ENCODE results near the gene PRKAR1B. TPM values are rescaled to one million over a fixed set of nuclear protein-coding genes. Genes with fewer than 3 reads are reported as not detected.
A peak's percentile ranks its signal among the peaks of the same experiment; 100 is the strongest.

PRKAR1B gene
- polyA plus RNA-seq, 6 donors from 2014 or later, result 2.9 to 5.9 (median 4.2) TPM

GRCh38 chr7:511476-512145, 215.5 kb downstream of the PRKAR1B start:
- H3K4me3 Mint-ChIP-seq, result no peak overlapping the region

DNA sequence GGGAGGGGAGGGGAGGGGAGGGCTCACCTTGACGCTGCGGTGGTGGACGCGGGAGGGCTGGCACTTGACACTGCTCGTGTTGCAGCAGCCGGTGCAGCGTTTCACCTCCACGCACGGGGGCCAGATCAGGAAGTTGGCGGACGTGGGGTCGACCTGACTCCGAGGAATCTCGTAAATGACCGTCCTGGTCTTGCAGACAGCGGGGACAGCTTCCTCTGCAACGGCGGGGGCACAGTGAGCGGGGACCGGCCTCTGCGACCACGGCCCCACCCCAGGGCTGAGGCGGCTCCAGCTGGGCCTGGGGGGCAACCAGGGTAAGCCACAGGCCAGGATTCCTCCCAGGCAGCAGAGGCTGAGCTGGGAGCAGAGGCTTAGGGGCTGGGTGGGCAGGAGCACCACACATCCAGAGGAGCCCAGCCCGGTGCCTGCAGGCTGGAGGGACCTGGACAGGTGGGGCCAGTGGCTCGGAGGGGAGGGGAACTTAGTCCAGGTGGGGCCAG, 216.2 kb downstream of the PRKAR1B start:
- H3K27ac Mint-ChIP-seq, result no peak overlapping the region
- ATAC-seq (ENCODE audit: low read depth in 2 of 2) (no peak), DNase-seq (no peak)
- peaks cover 0 to 8% (median 0%) of the 10 kb centered on the region in 3 donors for H3K27me3 Mint-ChIP-seq
- peaks cover 0 to 3% (median 0%) of the 10 kb centered on the region in 3 donors for H3K4me1 Mint-ChIP-seq
- H3K36me3 Mint-ChIP-seq, result no peaks in the 10 kb centered on the region
- H3K9me3 Mint-ChIP-seq, result no peaks in the 10 kb centered on the region
- H3K4me3 Mint-ChIP-seq, result no peak overlapping the region

More at GRCh38 chr7:511476-512145, 215.5 kb downstream of the PRKAR1B start:
- H3K4me1 Mint-ChIP-seq, result peaks cover 0 to 3% (median 0%) of the 10 kb centered on the region in 3 donors
- peaks cover 0 to 14% (median 7%) of the 10 kb centered on the region in 3 donors for H3K27me3 Mint-ChIP-seq
- H3K36me3 Mint-ChIP-seq, result no peaks in the 10 kb centered on the region
- no peak overlapping the region for H3K27ac Mint-ChIP-seq
- no peak for DNase-seq
- ATAC-seq (ENCODE audit: low read depth in 2 of 2), result no peak
- no peaks in the 10 kb centered on the region for H3K9me3 Mint-ChIP-seq

GRCh38 chr7:510131-510481, 217.0 kb downstream of the PRKAR1B start:
- no peak for DNase-seq
- no peaks in the 10 kb centered on the region for H3K36me3 Mint-ChIP-seq
- H3K27ac Mint-ChIP-seq, result no peak overlapping the region
- H3K27me3 Mint-ChIP-seq, result peaks cover 0 to 7% (median 0%) of the 10 kb centered on the region in 3 donors
- no peaks in the 10 kb centered on the region for H3K4me1 Mint-ChIP-seq
- H3K4me3 Mint-ChIP-seq, result no peak overlapping the region
- H3K9me3 Mint-ChIP-seq, result no peaks in the 10 kb centered on the region
- no peak for ATAC-seq (ENCODE audit: low read depth in 2 of 2)

DNA sequence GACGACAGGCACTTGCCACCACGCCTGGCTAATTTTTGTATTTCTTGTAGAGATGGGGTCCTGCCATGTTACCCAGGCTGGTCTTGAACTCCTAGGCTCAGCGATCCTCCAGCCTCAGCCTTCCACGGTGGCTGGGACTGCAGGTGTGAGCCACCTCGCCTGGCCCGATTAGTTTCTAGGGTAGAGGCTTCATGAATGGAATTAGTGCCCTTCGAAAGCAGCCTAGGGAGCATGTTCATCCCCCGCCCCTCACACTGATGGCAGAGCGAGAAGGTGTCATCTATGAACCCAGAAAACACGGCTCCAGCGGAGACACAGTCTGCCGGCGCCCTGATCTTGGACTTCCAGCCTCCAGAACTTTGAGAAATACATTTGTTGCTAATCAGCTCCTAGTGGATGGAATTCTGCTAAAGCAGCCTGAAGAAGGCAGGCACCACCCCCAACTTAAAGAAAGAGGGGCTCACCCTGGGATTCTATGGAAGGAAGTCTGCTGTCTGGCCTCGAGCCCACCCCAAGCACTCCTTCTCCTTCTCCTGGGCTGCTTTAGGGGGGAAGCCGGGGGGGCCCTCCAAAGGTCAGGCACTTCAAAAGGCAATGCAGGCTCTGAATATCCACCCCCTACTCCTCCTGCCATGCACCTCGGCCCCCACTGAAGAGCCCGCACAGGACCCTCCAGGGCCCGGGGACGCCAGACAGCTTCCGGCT, 217.5 kb downstream of the PRKAR1B start:
- Mint-ChIP-seq H3K4me3 (no peak overlapping the region), H3K36me3 (no peaks in the 10 kb centered on the region), H3K9me3 (no peaks in the 10 kb centered on the region), H3K4me1 (no peaks in the 10 kb centered on the region), H3K27ac (peak overlapping the region in 1 of 6 donors; percentile 56), H3K27me3 (peaks cover 0 to 7% (median 0%) of the 10 kb centered on the region in 3 donors)
- no peak for DNase-seq
- no peak for ATAC-seq (ENCODE audit: low read depth in 2 of 2)

DNA sequence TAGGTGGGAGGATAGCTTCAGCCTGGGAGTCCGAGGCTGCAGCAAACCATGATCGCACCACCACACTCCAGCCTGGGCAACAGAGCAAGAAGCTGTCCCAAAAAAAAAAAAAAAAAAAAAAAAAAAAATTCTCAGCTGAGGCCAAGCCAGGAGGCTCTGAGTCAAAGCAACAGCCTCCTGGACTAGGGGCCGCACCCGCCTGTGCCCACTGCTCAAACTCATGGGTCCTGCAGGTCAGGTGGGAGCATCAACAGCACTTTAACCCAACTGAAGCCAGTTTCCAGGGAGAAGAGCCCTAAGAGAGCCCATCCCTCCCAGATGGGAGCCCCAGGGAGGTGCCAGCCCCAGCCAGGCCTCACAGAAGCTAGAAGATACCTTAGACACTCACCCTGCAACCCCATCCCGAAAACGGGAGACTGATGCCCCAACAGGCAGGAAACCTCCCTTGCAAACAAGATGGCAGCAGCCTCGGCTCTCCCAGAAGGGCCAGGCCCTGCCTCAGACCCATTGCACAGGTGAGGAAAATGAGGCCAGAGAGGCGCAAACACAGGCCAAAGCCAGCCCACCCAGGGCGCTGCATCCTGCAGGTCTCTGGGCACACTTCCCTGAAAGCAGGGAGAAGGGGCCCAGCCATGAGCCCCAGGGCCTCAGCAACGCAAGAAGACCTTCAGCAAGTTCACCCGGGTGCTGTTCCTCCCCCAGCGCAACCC, 218.5 kb downstream of the PRKAR1B start:
- H3K36me3 Mint-ChIP-seq, result no peaks in the 10 kb centered on the region
- ATAC-seq (ENCODE audit: low read depth in 2 of 2) (no peak), DNase-seq (no peak)
- no peak overlapping the region for H3K27ac Mint-ChIP-seq
- no peaks in the 10 kb centered on the region for H3K9me3 Mint-ChIP-seq
- H3K27me3 Mint-ChIP-seq, result peaks cover 0 to 2% (median 0%) of the 10 kb centered on the region in 3 donors
- H3K4me3 Mint-ChIP-seq, result no peak overlapping the region
- H3K4me1 Mint-ChIP-seq, result no peaks in the 10 kb centered on the region

DNA sequence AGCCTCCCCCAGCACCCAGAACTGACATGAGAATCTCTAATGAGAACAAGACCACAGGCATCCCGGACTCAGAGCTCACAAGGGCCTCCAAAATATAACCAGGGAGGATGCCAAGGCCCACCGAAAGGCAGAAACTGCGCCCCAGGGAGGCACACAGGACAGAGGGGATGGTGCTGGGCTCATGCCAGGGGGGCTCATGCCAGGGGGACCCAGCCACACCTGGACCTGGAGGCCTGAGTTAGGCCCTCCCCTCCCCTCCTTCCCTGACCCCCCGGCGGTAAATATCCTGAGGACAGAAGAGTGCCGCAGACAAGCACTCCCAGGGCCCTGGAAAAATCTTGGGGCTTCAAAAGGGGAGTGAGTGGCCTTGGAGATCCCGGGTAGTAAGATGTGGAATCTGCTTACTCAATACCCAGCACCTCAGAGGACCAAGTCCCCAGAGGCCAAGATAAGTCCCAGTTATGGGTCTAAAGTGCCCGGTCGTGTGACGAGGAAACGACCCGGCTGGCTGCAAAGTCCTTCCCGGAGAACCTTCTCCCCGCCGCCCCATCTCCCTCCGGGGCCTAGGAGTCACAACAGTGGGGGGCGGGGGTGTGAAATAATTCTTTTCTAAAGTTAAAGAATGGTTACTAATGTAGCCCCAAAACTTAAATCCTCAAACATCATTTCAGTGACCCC, 219.3 kb downstream of the PRKAR1B start:
- peaks cover 0 to 4% (median 0%) of the 10 kb centered on the region in 3 donors for H3K4me1 Mint-ChIP-seq
- no peak overlapping the region for H3K27ac Mint-ChIP-seq

GRCh38 chr7:506921-507622, 220.0 kb downstream of the PRKAR1B start:
- no peaks in the 10 kb centered on the region for H3K27me3 Mint-ChIP-seq
- DNase-seq (no peak), ATAC-seq (ENCODE audit: low read depth in 2 of 2) (no peak)
- H3K36me3 Mint-ChIP-seq, result no peaks in the 10 kb centered on the region
- no peak overlapping the region for H3K27ac Mint-ChIP-seq
- no peaks in the 10 kb centered on the region for H3K9me3 Mint-ChIP-seq
- no peak overlapping the region for H3K4me3 Mint-ChIP-seq
- H3K4me1 Mint-ChIP-seq, result peaks cover 0 to 9% (median 1%) of the 10 kb centered on the region in 3 donors

More for the DNA sequence above, 219.3 kb downstream of the PRKAR1B start:
- no peaks in the 10 kb centered on the region for H3K36me3 Mint-ChIP-seq
- no peaks in the 10 kb centered on the region for H3K9me3 Mint-ChIP-seq
- no peak for DNase-seq
- ATAC-seq (ENCODE audit: low read depth in 2 of 2), result no peak
- H3K4me3 Mint-ChIP-seq, result no peak overlapping the region
- no peaks in the 10 kb centered on the region for H3K27me3 Mint-ChIP-seq

GRCh38 chr7:506391-506831, 220.7 kb downstream of the PRKAR1B start:
- Mint-ChIP-seq H3K27me3 (no peaks in the 10 kb centered on the region), H3K27ac (no peak overlapping the region), H3K4me3 (peak overlapping the region in 1 of 8 donors; percentile 5), H3K4me1 (peaks cover 0 to 9% (median 1%) of the 10 kb centered on the region in 3 donors), H3K9me3 (no peaks in the 10 kb centered on the region), H3K36me3 (no peaks in the 10 kb centered on the region)
- no peak for ATAC-seq (ENCODE audit: low read depth in 2 of 2)
- no peak for DNase-seq

DNA sequence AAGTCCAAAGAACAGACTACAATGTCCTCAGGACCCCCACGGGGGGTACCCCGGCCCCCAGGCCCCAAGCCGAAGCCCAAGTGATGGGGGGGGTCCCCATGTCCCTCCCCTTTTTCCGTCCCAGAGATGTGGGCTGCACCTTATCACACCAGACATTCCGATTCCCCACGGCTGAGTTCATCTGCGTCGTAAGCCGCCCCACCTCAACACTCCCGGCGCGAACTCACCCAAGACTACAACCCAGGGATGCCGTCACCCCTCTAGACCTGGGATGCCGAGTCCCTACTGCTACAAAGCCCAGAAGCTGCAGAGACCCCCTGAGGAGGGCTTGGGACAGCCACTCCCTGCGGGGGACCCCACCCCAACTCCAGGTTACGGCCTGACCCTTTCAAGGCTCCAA, 221.9 kb downstream of the PRKAR1B start:
- Mint-ChIP-seq H3K36me3 (no peaks in the 10 kb centered on the region), H3K9me3 (no peaks in the 10 kb centered on the region), H3K4me3 (peak overlapping the region in 1 of 8 donors; percentile 39), H3K27me3 (no peaks in the 10 kb centered on the region), H3K4me1 (peaks cover 0 to 9% (median 1%) of the 10 kb centered on the region in 3 donors), H3K27ac (no peak overlapping the region)
- DNase-seq (no peak), ATAC-seq (ENCODE audit: low read depth in 2 of 2) (no peak)

DNA sequence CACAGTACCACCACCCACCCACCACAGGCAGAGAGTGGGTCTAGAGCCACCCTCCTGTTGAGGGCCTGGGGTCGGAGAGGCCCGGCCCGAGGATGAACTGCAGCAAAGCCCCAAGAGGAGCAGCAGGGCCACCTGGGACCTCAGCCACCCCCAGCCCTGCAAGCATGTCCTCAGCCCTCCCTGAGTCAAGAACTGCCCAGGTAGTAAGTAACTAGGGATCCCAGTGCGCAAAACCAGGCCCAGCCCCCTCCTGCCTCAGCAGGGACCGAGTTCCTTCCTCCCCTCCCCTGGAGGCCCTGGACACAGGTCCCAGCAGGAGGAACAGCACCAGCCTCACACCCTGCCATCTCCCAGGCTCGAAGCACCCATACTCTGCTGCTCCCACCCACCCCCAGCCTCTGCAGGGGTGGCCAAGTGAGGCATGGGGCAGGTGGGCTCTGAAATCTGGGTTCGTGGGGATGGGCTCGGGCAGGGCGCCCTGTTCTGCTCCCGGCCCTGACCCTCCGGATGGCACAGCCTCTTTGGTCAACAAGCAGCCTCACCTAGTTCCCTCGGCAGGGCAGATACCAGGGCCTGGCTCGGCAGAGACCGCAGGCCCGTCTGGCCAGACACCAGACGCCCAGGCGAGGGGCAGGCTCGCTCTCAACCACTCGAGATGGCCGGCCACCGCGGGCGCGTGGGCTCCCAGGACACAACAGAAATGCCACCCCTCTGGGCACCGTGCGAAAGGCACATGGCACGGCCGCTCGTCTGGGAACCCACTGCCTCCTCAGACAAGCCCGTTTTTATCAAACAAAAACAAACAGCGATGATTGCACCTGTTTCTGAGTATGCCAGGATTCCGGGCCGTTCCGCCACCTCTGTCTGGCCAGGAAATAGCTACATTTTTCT, 222.6 kb downstream of the PRKAR1B start:
- Mint-ChIP-seq H3K4me1 (peaks cover 0 to 9% (median 1%) of the 10 kb centered on the region in 3 donors), H3K27ac (no peak overlapping the region), H3K36me3 (no peaks in the 10 kb centered on the region), H3K27me3 (no peaks in the 10 kb centered on the region), H3K4me3 (no peak overlapping the region), H3K9me3 (no peaks in the 10 kb centered on the region)
- ATAC-seq (ENCODE audit: low read depth in 2 of 2), result no peak
- DNase-seq, result no peak

- Mint-ChIP-seq H3K36me3 (no peaks in the 10 kb centered on the region), H3K9me3 (no peaks in the 10 kb centered on the region), H3K27ac (no peak overlapping the region), H3K4me1 (peaks cover 0 to 9% (median 1%) of the 10 kb centered on the region in 3 donors), H3K27me3 (no peaks in the 10 kb centered on the region), H3K4me3 (no peak overlapping the region)
- ATAC-seq (ENCODE audit: low read depth in 2 of 2), result no peak
- DNase-seq, result no peak
Measured at GRCh38 chr7:503575-504111, 223.4 kb downstream of the PRKAR1B start.

GRCh38 chr7:502296-502695, 224.8 kb downstream of the PRKAR1B start:
- no peaks in the 10 kb centered on the region for H3K36me3 Mint-ChIP-seq
- ATAC-seq (ENCODE audit: low read depth in 2 of 2) (no peak), DNase-seq (no peak)
- H3K4me3 Mint-ChIP-seq, result no peak overlapping the region
- H3K9me3 Mint-ChIP-seq, result peaks cover 0 to 5% (median 0%) of the 10 kb centered on the region in 7 donors
- peaks cover 1 to 9% (median 4%) of the 10 kb centered on the region in 3 donors for H3K4me1 Mint-ChIP-seq
- no peaks in the 10 kb centered on the region for H3K27me3 Mint-ChIP-seq
- H3K27ac Mint-ChIP-seq, result no peak overlapping the region

Measured in naive B cell (primary cell).